NCI-H446 treated with DMSO at 0.1 percent for 48 hours (cell line): ENCODE measurements around the gene TMEM271.

Experiments
- DNase-seq: peaks from one replicate; lab custom pipeline; 2025; lab: John Stamatoyannopoulos, UW

TMEM271 gene

DNA sequence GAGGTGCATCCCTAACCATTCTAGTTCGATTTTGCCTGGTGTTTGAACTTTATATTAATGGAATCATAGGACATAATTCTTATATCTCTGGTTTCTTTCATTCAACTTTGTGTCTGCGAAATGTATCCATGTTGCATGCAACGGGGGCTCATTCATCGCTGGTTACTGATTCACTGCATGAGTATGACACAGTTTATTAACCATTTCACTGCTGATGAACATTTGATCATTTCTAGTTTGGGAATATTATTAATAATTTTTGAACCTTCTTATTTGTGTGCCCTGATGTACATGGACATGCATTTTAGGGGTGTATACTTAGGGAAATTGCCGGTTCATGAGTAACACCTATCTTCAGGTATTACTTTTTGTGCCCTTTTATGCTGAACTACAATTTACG lies 5.1 kb upstream of the TMEM271 start:
- DNase-seq = no peak

GRCh38 chr4:579543-580175 lies 3.6 kb upstream of the TMEM271 start:
- no peak for DNase-seq

DNA sequence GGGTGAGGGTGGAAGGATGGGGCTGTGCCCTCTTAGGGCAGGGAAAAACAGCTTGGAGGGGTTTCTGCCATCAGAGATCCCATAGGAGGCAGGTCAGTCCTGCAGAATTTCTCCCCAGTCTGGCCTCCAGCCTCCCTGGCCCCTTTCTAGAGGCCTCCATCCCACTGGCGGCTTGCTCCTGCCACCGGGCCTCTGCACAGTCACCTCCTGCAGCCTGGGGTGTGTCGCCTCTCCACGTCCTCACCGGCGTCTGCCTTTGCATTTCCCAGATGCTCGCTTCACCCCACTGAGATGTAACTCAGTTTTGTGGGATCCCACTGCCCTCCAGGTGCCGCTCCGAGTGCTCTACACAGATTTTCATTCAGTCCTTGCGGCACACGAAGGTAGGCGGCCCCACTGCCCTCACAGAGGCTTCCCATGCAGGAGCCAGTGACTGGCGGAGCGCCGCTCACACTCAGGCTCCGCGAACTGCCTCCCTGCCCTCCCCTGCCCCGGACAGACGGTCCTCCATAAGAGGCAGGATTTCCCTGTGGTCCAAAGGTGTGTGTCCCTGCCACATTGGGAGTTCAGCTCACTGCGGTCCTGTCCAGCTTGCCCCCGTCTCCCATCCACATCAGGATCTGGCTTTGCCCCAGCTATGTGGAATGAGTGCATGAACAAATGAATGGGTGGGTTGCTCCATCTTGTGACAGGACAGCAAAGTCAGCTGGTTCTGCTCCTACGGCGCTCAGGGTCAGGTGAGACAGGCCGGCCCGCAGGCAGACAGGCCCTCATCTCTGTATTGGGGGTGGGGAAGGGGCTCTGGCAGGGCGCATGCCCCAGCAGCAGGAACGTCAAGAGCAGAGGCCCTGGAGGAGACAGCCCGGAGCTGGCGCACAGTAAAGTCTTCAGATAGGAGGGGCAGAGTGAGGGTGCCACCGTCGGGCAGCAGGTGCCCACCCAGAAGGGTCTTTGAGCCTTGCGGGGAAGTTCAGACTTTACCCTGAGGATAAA lies 2.7 kb upstream of the TMEM271 start:
- DNase-seq = no peak

DNA sequence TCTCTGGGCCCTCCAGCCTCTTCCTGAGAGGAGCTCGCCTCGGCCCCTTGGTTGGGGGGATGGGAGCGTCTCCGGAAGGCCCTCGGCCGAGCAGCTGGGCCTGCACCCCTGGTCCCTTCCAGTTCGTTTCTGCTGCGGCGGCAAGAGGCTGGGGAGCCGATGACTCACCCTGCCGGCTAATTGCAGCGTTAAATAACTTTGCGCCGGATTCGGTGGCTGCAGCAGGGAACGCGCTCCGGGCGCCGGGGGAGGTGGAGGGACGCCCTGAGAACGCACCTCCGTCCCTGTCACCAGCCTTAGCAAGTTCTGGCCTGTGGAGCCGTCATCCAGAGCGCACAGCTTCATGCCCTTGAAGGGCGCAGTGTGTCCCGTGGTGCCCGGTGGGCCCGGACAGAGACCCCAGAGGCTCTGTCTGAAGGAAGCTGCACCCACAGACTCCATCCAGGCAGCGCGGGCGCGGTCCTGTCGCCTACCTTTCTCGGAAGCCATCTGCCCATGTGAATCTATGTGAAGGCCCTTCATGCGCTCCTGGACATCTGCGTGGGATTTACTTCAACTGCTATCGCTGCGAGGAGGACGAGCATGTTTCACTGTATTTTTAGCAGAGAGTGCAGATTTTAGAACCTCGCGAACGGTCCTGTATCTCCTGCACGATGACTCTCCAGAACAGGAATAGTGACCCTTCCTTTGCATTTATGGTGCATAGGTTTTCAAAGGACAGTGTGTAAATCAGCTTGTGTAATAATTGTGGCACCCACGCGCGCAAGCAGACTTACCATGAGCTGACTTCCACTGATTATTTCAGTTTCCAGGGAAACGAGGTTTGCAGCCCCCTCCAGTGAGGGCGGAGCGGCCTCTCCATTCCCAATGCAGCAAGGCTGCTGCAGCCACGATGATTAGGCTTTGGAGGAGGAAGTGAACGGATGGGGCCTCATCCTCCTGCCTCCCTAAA lies 1.7 kb upstream of the TMEM271 start:
- no peak for DNase-seq

- no peak for DNase-seq
These were observed 950 bp upstream of the TMEM271 start for GRCh38 chr4:576991-577498.

DNA sequence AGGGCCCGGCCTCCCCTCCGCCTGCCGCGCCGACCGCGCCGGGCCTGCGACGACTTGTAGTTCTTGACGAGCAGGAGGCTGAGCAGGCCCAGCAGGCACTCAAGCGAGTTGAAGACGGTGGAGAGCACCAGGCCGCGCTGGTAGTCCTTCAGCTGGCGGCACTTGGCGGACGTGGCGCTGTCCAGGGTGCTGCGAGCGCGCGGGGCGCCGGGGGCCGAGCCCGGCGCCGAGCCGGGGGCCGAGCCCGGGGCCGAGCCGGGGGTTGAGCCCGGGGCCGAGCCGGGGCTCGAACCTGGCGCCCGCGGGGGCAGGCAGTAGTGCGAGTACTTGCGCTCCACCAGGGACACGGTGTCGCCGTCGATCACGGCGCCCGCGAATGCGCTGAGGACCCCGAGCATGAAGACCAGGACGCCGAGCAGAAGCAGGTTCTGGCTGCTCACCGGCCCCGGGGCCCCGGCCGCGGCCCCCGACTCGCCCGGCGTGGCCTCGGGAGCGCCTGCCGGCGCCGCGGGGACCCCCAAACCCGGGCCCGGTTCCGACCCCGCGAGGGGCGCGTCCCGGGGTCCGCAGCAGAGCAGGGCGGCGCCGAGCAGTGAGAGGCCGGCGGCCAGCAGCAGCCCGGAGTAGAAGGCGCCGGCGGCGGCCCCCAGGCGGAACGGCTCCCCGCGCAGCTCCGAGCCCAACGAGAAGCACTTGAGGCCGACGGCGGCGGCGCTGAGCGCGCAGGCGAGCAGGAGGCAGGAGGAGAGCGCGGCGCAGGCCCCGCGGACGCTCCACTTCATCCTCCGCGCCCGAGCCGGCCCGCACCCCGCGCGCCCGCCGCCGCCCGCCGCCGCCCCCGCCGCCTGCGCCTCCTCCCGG lies 584 bp downstream of the TMEM271 start:
- no peak for DNase-seq

DNA sequence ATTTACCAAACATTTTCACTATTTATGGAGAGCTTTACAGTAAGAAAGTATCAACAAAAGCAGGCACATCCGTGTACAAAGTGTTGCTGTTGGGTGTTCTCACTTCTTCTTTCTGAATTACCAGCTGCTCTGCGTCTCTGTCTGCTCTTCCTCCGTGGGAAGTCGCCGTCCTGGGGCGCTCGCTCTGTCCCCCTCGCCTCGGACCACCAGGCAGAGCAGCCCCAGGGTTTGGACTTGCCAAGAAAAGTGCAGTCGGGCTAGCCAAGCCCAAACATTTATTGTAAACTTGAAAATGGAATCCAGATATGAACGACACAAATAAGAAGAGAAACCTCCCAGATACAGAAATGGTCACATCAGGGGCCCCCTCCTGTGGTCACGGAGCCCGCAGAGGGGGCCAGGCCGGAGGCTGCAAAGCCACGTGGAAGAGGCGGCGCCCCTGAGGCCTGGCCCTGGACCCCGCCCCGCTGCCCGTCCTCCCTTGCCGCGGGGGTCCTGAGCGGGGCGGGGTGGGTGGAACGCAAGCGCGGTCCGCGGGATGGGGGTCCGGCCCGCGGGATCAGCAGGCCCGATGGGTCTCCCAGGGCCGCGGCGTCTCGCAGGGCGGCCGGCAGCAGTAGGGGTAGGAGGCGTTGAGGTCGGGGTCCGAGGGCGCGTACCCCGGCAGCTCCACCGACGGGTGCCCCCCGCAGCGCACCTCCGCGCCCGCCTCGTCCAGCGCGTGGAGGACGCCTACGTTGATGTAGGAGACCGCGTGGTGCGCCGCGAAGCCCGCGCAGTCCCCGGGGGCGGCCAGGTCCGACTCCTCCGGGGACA lies 1.5 kb downstream of the TMEM271 start:
- DNase-seq = no peak

DNA sequence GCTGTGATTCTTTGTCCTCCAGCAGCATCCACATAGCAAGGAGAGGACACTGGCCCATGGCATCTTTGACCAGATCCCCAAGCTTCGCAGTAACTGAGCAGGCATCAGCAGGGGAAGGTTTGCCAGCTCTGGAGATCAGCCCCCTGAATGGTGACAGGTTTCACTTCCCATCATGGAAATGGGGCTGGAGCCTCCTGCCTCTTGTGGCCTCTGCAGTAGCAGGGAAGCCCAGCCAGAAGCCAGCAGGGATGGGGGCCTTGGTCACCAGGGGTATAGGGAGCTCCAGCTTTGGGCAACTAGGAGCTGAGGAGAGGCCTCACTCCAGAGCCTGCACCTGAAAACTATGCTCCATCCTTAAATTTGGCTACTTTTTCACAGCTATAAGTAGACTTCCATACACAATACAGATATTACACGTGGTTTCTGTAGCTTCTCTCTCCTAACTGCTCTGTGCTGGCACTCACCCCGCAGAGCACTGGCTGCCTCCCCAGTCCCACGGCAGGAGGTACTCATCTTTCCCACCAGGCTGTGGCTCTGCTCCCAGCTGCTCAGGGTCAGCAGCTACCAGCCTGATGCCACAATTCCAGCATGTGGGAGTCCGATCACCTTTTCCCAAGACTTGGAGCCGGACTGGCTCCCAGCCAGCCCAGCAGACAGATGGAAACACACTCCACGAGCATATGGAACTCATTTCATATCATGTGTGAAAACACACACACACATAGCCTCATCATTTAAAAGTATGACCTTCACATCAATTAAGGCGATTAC lies 2.8 kb downstream of the TMEM271 start:
- DNase-seq = peak; percentile 59

DNA sequence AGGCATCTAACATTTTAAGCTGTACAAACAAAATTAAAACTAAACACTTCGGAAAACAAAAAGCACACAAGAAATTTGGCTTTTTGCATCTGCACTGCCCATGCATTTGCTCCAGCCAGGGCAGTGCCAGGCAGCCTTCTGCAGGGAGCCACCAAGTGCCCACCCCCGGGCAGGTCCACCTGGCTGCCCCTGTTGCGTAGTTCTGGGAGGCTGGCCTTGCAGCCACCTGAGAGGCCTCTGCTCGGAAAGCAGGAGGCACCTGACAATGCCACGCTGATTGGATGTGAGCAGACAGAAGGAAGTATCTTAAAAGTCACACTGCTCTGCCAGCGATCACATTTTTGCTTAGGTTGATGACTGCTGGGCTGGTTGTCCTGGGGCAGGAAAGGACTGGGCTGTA lies 3.5 kb downstream of the TMEM271 start:
- DNase-seq = no peak

DNA sequence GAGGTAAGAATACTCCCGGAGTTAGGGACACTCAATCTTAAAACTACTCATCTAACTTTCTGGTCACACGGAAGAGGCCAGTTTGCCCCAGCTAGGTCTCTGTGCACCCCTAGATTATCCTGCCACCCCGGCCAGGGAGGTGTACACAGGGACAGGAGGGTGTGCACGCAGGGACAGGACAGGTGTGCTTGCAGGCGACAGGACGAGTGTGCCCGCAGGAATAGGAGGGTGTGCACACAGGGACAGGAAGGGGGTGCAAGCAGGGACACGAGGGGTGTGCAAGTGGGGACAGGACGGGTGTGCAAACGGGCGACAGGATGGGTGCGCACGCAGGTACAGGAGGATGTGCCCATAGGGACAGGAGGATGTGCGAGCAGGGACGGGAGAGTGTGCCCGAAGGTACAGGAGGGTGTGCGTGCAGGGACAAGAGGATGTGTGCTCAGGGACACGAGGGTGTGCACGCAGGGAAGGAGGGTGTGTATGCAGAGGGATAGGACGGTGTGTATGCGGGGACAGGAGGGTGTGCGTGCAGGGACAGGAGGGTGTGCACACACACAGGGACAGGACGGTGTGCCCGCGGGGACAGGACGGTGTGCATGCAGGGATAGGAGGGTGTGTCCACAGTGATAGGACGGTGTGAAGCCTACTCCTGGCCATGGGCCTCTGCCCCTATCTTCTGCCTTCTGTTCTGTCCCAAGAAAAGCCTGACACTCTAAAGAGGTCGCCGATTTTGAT lies 4.1 kb downstream of the TMEM271 start:
- DNase-seq = no peak

- DNase-seq = no peak
These were observed 5.3 kb downstream of the TMEM271 start for GRCh38 chr4:570754-571153.

- no peak for DNase-seq
These were observed 6.0 kb downstream of the TMEM271 start for GRCh38 chr4:569958-570667.

DNA sequence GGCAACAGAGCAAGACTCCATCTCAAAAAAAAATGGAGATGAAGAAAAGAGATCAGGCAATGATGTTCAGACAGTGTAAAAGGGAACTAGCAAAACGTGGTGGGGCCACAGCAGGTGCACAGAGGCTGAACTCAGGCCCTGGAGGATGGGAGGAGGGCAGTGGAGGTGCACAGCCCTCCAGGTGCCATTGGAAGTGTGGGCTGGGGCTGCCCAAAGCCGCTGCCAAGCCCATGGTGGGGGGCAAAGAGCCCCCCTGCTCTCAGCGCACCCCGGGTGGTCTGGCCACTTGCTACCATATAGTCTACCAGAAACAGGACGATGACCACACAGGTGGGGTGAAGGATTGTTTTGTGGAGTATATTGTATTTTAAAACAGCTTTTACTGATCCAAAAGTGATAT lies 7.1 kb downstream of the TMEM271 start:
- DNase-seq = no peak

DNA sequence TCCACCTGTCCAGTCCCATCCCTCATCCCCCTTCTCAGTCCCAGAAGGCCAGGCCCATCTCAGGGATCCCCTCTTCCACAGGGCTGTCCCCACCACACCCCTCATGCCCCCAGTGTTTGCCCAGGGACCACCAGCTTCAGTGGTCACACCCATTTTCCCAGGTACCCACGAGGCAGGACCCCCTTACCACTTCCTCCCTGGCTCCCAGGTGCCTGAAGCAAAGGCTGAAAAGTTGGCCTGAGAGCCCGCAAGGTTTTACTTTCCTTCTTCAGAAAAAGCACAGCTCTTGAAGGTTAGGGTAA lies 7.8 kb downstream of the TMEM271 start:
- no peak for DNase-seq

- no peak for DNase-seq
These were observed 8.4 kb downstream of the TMEM271 start for GRCh38 chr4:567457-568350.

GRCh38 chr4:566508-567295 lies 9.4 kb downstream of the TMEM271 start:
- DNase-seq = no peak
